HG03045 (cell line): ENCODE measurements around the gene TP53I13.

Source experiments
- ATAC-seq: cut with Tn5 transposase; IDR thresholded peaks from one replicate; pipeline ENCODE4 v1.9.1; 2021; ENCODE audit warnings: mild to moderate bottlenecking, moderate library complexity; ENCODE audit not compliant: unreplicated experiment

The TP53I13 gene

GRCh38 chr17:29613352-29613837 lies 44.9 kb downstream of the TP53I13 start:
- no peak for ATAC-seq

- ATAC-seq: no peak
Observed at GRCh38 chr17:29613856-29614255, 45.4 kb downstream of the TP53I13 start.

- no peak for ATAC-seq
Observed at GRCh38 chr17:29614349-29615047, 46.0 kb downstream of the TP53I13 start.

GRCh38 chr17:29615048-29615385 lies 46.5 kb downstream of the TP53I13 start:
- ATAC-seq: no peak

GRCh38 chr17:29615492-29616299 lies 47.2 kb downstream of the TP53I13 start:
- ATAC-seq: peak; percentile 59

- ATAC-seq: no peak
Observed at GRCh38 chr17:29616300-29617048, 48.0 kb downstream of the TP53I13 start.

GRCh38 chr17:29617125-29617480 lies 48.6 kb downstream of the TP53I13 start:
- ATAC-seq: no peak

GRCh38 chr17:29617481-29618271 lies 49.2 kb downstream of the TP53I13 start:
- ATAC-seq: no peak

GRCh38 chr17:29618272-29619065 lies 50.0 kb downstream of the TP53I13 start:
- no peak for ATAC-seq

GRCh38 chr17:29619251-29619650 lies 50.8 kb downstream of the TP53I13 start:
- ATAC-seq: no peak

- ATAC-seq: no peak
Observed at GRCh38 chr17:29620271-29620670, 51.8 kb downstream of the TP53I13 start.

- no peak for ATAC-seq
Observed at GRCh38 chr17:29620779-29621500, 52.4 kb downstream of the TP53I13 start.

- ATAC-seq: no peak
Observed at GRCh38 chr17:29621751-29622194, 53.3 kb downstream of the TP53I13 start.
